HFF-Myc (cell line): Measurements from ENCODE around the gene LARGE1.
A peak's percentile ranks its signal among the peaks of the same experiment; 100 is the strongest.

Experiments used
- DNase-seq: peaks from one replicate; pipeline ENCODE4 v3.0.0-alpha.2; 2011; ENCODE audit warnings: low read depth; ENCODE audit errors: extremely low read depth
- H3K4me3 ChIP-seq: replicated peaks from 2 replicates; pipeline ENCODE4 v1.5.1; 2011; ENCODE audit warnings: low read depth, mild to moderate bottlenecking, control low read depth, low read length
- TF ChIP-seq, protein P1 (sequence below): IDR thresholded peaks from 2 replicates; pipeline ENCODE4 v1.5.1; 2012; ENCODE audit warnings: mild to moderate bottlenecking, low read depth, low read length, control low read depth; ENCODE audit errors: missing control alignments

LARGE1 gene

DNA sequence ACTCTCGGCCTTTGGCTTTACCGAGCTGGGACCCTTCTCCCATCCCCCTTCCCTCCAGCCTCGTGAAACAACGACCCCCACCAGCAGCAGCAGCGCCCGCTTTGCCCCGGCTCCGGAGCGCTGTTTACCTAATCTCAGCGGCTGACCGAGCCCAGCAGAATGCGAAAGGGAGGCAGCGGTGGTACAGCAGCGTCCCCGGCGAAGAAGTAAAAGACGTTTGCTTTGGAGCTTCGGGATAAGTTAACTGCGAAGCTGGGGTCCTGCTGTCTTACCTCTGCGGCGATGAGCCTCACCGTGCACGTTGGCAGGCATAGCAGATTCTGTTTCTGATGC is 2.0 kb upstream of the LARGE1 start:
- DNase-seq = no peak
- TF ChIP-seq, protein P1, sequence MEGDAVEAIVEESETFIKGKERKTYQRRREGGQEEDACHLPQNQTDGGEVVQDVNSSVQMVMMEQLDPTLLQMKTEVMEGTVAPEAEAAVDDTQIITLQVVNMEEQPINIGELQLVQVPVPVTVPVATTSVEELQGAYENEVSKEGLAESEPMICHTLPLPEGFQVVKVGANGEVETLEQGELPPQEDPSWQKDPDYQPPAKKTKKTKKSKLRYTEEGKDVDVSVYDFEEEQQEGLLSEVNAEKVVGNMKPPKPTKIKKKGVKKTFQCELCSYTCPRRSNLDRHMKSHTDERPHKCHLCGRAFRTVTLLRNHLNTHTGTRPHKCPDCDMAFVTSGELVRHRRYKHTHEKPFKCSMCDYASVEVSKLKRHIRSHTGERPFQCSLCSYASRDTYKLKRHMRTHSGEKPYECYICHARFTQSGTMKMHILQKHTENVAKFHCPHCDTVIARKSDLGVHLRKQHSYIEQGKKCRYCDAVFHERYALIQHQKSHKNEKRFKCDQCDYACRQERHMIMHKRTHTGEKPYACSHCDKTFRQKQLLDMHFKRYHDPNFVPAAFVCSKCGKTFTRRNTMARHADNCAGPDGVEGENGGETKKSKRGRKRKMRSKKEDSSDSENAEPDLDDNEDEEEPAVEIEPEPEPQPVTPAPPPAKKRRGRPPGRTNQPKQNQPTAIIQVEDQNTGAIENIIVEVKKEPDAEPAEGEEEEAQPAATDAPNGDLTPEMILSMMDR = no peak
- H3K4me3 ChIP-seq = peak overlapping the region; percentile 53

DNA sequence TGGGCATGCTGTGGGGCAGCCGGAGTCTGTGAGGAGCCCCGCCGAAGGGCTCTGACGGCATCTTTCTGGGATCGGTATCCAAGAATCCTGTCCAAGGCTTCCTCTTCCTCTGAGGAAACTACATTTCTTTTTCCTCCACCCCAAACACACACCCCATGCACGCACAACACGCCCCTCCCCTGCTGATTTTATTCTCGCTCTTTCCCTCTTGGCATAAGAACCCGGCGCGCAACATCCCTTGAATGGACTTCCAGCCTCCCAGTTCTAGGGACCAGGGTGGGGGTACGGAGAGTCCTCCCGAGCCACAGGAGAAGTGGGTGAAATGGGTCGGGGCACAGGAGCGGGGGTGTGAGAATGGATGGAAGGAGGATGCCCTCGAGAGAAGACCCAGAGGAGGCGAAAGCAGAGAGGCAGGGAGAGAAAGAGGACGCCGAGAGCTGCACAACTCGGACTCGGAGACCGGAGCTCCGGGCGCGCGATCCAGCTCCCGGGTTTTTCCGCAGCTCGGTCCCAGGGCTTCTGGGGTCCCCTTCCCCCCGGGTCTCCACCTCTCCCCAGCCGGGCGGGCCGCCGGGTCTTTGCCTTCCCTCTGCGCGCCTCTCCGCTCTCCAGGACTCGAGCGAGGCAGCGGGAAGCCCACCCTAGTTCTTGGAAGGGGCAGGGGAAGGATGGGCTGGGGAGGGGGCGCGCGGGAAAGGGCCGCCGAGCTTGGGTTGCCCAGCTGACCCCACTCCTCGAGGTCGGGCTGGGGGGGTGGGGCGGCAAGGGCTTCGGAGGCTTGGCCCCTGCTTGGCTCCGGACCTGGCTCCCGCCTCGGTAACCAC is 1.5 kb upstream of the LARGE1 start:
- H3K4me3 ChIP-seq = peak overlapping the region; percentile 53
- TF ChIP-seq, protein P1 = no peak
- no peak for DNase-seq

DNA sequence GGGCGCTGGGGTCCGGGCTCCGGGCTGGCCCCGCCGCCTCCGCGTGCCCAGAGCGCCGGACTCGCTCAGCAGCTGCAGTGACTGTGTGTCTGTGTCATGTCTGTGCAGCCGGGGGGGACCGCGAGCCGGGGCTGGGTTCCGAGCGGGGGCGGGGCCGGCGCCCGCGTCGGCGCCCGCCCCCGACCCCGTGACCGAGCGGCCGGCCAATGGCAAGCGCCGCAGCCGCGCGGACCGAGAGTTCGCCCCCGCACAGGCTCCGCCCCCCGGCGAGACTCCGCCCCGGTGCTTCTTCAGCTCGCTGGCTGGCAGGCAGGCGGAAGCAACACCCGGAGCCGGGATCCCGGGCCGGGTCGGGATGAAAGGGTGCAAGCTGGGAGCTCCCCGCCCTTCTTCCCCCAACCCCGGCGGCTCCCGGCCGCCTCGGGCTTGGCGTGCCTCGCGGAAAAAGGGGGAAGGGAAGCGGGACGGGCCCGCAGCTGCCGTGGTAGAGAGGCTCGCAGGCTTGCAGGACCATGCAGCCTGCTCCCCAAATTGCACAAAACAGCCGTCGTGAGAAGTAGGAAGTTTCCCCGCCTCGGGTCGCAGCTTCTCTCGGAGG is 750 bp upstream of the LARGE1 start:
- H3K4me3 ChIP-seq = peak overlapping the region; percentile 53
- peak; percentile 78 for DNase-seq
- TF ChIP-seq, protein P1 = no peak

DNA sequence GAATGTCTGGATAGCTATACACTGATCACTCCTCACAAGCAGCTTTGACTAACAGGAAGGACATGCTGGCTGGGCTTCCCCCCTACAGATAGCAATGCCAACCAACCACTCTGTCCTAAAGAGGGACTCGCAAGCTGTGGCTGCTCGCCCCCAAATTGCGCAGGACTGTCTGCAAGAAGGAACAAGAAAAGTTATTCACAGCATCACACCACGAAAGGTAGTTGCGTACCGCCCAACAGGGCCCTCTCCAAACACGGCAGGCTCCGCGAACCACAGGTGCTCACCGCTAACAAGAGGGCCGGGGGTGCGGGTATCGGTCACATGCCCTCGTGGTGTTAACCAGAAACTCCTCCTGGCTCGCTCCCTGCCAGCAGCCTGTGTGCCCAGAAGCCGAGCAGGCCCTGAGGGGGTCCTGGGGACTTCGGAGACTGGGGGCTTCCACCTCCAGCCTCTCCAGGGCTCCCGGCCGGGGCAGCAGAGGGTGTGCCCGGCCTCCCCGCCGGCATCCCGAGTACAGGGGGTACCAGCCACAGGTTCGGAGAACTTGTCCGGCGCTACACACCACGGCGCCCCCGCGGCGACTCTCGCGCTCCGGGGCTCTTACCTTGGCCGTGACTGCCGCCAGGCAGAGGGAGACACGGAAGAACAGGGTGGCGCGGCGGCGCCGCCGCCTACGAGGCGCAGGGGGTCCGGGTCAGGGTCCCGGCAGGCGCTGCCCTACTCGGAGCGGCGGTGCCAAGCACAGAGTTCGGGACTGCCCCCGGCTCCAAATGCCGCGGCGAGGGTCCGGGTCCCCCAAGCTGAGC is 682 bp downstream of the LARGE1 start:
- peak overlapping the region; percentile 66 for H3K4me3 ChIP-seq
- no peak for DNase-seq
- TF ChIP-seq, protein P1 = no peak

DNA sequence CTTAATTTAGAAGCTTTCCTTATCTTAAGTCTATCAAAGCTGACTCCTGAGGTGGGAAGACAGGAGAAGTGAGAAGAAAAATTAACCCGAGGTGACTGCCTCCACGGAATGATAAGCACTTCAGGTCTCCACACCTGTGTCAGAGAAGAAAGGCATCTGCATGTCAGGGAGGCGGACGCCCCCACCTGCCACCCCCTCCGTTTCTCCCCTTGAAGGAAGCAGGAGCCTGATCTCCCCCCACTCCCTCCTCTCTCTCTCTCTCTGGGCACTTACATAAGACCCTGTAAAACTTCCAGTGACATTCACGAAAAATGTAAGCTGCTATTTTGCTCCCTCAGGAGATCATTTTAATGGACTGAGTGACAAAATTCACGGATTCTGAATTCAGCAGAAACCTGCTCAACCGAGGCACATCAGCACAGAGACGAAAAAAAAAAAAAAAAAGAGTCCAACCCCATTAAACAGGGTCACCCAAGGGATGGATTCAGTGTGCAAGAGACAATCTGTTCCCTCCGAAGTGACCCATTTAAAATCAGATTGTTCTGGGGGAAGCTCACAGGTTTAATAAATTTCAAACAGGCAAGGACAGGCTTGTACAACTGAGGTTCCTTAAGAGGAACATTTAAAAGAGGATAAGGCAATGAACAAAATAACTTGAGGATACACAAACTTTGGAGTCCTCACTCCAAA is 1.5 kb downstream of the LARGE1 start:
- DNase-seq = no peak
- TF ChIP-seq, protein P1 = no peak
- H3K4me3 ChIP-seq = peak overlapping the region; percentile 66

DNA sequence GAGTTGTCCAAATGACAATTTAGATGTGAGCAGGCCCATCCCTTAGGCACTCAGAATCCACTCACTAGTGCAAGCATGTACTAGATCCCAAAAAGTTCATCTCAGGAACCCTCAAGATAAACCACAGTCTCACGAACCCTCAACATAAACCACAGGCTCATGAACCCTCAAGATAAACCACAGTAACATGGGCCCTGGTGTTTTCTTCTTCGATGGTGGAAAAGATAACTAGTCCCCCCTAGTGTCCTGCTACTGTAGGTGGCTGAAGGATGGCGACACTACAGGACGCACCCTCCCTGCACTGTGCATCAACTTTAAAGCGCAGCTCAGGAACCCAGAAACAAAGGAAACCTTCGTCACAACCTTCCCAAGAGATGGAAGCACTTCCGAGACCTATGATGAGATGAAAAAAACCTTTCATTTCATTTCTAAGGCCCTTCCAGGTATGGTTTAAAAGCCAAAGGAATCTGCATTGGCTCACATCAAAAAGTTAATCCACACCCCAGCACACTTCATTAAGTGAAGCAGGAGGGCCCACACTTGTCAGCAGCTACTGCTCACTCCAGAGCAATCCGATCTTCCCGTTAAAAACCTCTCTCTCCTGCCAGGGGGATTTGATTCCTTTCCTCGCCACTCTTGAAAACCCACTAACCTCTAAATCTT is 2.4 kb downstream of the LARGE1 start:
- no peak overlapping the region for H3K4me3 ChIP-seq
- TF ChIP-seq, protein P1 = peak; percentile 39
- no peak for DNase-seq
